NCI-H146 (cell line): ENCODE measurements around the gene BTBD9.

Source experiments
- DNase-seq: peaks from one replicate; lab custom pipeline; 2025; lab: John Stamatoyannopoulos, UW

BTBD9 gene

GRCh38 chr6:38176797-38177751 is 462.7 kb downstream of the BTBD9 start:
- peak; percentile 46 for DNase-seq

GRCh38 chr6:38175786-38176185 is 463.9 kb downstream of the BTBD9 start:
- no peak for DNase-seq

GRCh38 chr6:38174806-38175495 is 464.8 kb downstream of the BTBD9 start:
- DNase-seq: no peak

GRCh38 chr6:38174315-38174714 is 465.4 kb downstream of the BTBD9 start:
- no peak for DNase-seq

GRCh38 chr6:38173909-38174308 is 465.8 kb downstream of the BTBD9 start:
- no peak for DNase-seq

GRCh38 chr6:38172739-38173410 is 466.9 kb downstream of the BTBD9 start:
- no peak for DNase-seq

- DNase-seq: no peak
These were observed 467.6 kb downstream of the BTBD9 start for GRCh38 chr6:38171997-38172738.

GRCh38 chr6:38170666-38171355 is 468.9 kb downstream of the BTBD9 start:
- peak; percentile 57 for DNase-seq

- peak; percentile 99 for DNase-seq
These were observed 469.7 kb downstream of the BTBD9 start for GRCh38 chr6:38169977-38170526.

GRCh38 chr6:38169221-38169976 is 470.3 kb downstream of the BTBD9 start:
- DNase-seq: peak; percentile 88

- no peak for DNase-seq
These were observed 471.0 kb downstream of the BTBD9 start for GRCh38 chr6:38168699-38169098.

GRCh38 chr6:38168126-38168525 is 471.6 kb downstream of the BTBD9 start:
- no peak for DNase-seq

GRCh38 chr6:38167598-38167997 is 472.1 kb downstream of the BTBD9 start:
- DNase-seq: no peak

GRCh38 chr6:38166411-38167240 is 473.1 kb downstream of the BTBD9 start:
- DNase-seq: no peak

- DNase-seq: no peak
These were observed 475.0 kb downstream of the BTBD9 start for GRCh38 chr6:38164671-38165108.

GRCh38 chr6:38164131-38164481 is 475.6 kb downstream of the BTBD9 start:
- DNase-seq: no peak

- DNase-seq: no peak
These were observed 476.3 kb downstream of the BTBD9 start for GRCh38 chr6:38163186-38164130.
